ENCODE results near the gene RANBP9. TPM values are rescaled to one million over a fixed set of nuclear protein-coding genes. Genes with fewer than 3 reads are reported as not detected.

RANBP9 gene
- total RNA-seq, 2 donors from 2014 or later, result 43.7 to 45.4 TPM

DNA sequence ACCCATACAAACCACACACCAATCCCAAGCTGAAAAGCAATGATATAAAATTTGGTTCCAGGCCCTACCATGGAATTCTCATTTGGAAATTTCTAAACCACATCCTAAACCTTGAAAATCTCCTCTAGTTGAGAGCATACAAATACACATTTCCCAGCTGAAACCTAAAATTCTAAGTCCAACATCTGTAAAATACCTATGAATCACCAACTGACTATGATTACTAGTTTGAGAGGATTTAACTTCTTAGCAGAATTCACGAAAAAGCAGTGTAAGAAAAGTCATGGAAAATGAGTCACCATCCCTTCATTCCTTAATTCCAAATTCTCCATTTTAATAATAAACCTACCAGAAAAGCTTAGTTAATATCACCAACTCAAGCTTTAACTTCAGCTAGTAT, 15.4 kb downstream of the RANBP9 start:
- Mint-ChIP-seq H3K27ac (no peak overlapping the region), H3K4me3 (no peak overlapping the region), H3K27me3 (ENCODE audit: insufficient read depth) (no peaks in the 10 kb centered on the region), H3K9me3 (no peaks in the 10 kb centered on the region), H3K36me3 (ENCODE audit: low read depth) (peaks cover 16% of the 10 kb centered on the region), H3K4me1 (peaks cover 20% of the 10 kb centered on the region)
- no peaks in the 10 kb centered on the region for H3K9me3 ChIP-seq (ENCODE audit: control insufficient read depth, low read length)
- no peaks in the 10 kb centered on the region for H3K4me1 ChIP-seq (ENCODE audit: control insufficient read depth, insufficient read depth, low read length)
- no peak overlapping the region for H3K9ac ChIP-seq (ENCODE audit: extremely low read depth, low read length, poor library complexity, severe bottlenecking)
- no peak overlapping the region for H3K4me3 ChIP-seq (ENCODE audit: low read length)
- peaks cover 43% of the 10 kb centered on the region for H3K36me3 ChIP-seq (ENCODE audit: control insufficient read depth, insufficient read depth, low read length)
- H3K27me3 ChIP-seq (ENCODE audit: control insufficient read depth, insufficient read depth, low read length, poor library complexity, severe bottlenecking), result no peaks in the 10 kb centered on the region
- H3K27ac ChIP-seq (ENCODE audit: low read depth, low read length), result no peak overlapping the region
- TF ChIP-seq, protein P1, sequence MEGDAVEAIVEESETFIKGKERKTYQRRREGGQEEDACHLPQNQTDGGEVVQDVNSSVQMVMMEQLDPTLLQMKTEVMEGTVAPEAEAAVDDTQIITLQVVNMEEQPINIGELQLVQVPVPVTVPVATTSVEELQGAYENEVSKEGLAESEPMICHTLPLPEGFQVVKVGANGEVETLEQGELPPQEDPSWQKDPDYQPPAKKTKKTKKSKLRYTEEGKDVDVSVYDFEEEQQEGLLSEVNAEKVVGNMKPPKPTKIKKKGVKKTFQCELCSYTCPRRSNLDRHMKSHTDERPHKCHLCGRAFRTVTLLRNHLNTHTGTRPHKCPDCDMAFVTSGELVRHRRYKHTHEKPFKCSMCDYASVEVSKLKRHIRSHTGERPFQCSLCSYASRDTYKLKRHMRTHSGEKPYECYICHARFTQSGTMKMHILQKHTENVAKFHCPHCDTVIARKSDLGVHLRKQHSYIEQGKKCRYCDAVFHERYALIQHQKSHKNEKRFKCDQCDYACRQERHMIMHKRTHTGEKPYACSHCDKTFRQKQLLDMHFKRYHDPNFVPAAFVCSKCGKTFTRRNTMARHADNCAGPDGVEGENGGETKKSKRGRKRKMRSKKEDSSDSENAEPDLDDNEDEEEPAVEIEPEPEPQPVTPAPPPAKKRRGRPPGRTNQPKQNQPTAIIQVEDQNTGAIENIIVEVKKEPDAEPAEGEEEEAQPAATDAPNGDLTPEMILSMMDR (conservative IDR thresholded peaks at IDR 0.05), result no peak
- DNase-seq, result no peak
- WGBS, 2 experiments (ENCODE audit: insufficient coverage in 1 of 2, insufficient read length in 1 of 2), result 78 to 89% methylated on average over 1 of the region's 1 CpG

DNA sequence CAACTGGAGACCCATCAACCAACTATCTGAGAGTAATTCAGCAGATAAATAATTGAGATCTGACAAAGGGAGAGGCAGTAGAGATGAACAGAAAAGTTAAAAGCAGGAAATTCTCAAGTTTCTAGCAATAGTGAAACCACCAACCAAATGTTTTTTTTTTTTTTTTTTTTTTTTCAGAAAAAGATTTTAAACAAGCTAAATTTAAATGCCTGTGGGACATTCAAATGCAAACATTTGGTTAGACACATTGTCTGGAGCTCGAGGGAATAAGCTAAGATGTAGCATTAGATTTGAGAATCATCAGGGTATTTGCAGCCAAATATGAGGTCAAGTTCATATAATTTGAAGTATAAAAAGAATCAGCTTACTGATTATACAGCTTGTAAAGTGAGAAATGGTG, 16.4 kb downstream of the RANBP9 start:
- Mint-ChIP-seq H3K9me3 (no peaks in the 10 kb centered on the region), H3K4me3 (no peak overlapping the region), H3K36me3 (ENCODE audit: low read depth) (peaks cover 18% of the 10 kb centered on the region), H3K27ac (no peak overlapping the region), H3K4me1 (peaks cover 14% of the 10 kb centered on the region), H3K27me3 (ENCODE audit: insufficient read depth) (no peaks in the 10 kb centered on the region)
- H3K27me3 ChIP-seq (ENCODE audit: control insufficient read depth, insufficient read depth, low read length, poor library complexity, severe bottlenecking), result no peaks in the 10 kb centered on the region
- WGBS, 2 experiments (ENCODE audit: insufficient coverage in 1 of 2, insufficient read length in 1 of 2), result 80 to 90% methylated on average over 1 of the region's 1 CpG
- TF ChIP-seq, protein P1 (conservative IDR thresholded peaks at IDR 0.05), result no peak
- no peaks in the 10 kb centered on the region for H3K9me3 ChIP-seq (ENCODE audit: control insufficient read depth, low read length)
- no peak overlapping the region for H3K4me3 ChIP-seq (ENCODE audit: low read length)
- H3K9ac ChIP-seq (ENCODE audit: extremely low read depth, low read length, poor library complexity, severe bottlenecking), result no peak overlapping the region
- H3K4me1 ChIP-seq (ENCODE audit: control insufficient read depth, insufficient read depth, low read length), result no peaks in the 10 kb centered on the region
- no peak overlapping the region for H3K27ac ChIP-seq (ENCODE audit: low read depth, low read length)
- no peak for DNase-seq
- H3K36me3 ChIP-seq (ENCODE audit: control insufficient read depth, insufficient read depth, low read length), result peaks cover 49% of the 10 kb centered on the region

DNA sequence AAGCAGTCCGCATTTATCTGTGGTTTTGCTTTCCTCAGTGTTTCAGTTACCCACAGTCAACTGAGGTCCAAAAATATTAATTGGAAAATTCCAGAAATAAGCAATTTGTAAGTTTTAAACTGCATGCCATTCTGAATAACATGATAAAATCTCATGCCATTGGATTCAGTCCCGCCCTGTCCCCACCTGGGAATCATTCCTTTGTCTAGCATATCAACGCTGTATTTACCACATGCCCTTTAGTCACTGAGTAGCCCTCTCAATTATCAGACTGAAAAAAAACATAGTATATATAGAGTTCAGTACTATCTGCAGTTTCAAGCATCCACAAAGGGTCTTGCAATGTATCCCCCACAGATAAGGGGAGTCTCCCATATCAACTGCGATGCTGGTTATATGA, 17.1 kb downstream of the RANBP9 start:
- Histone ChIP-seq H3K27ac (ENCODE audit: low read depth, low read length) (no peak overlapping the region), H3K9me3 (ENCODE audit: control insufficient read depth, low read length) (no peaks in the 10 kb centered on the region), H3K4me3 (ENCODE audit: low read length) (no peak overlapping the region), H3K36me3 (ENCODE audit: control insufficient read depth, insufficient read depth, low read length) (peaks cover 54% of the 10 kb centered on the region), H3K9ac (ENCODE audit: extremely low read depth, low read length, poor library complexity, severe bottlenecking) (no peak overlapping the region), H3K4me1 (ENCODE audit: control insufficient read depth, insufficient read depth, low read length) (no peaks in the 10 kb centered on the region), H3K27me3 (ENCODE audit: control insufficient read depth, insufficient read depth, low read length, poor library complexity, severe bottlenecking) (no peaks in the 10 kb centered on the region)
- Mint-ChIP-seq H3K9me3 (no peaks in the 10 kb centered on the region), H3K36me3 (ENCODE audit: low read depth) (peaks cover 21% of the 10 kb centered on the region), H3K4me3 (no peak overlapping the region), H3K27ac (no peak overlapping the region), H3K27me3 (ENCODE audit: insufficient read depth) (no peaks in the 10 kb centered on the region), H3K4me1 (peaks cover 12% of the 10 kb centered on the region)
- TF ChIP-seq, protein P1 (conservative IDR thresholded peaks at IDR 0.05), result no peak
- DNase-seq, result no peak
- 86 to 95% methylated on average over 1 to 3 of the region's 4 CpGs for WGBS, 2 experiments (ENCODE audit: insufficient coverage in 1 of 2, insufficient read length in 1 of 2)

Measured in endodermal cell (in vitro differentiated cells).